Endothelial cell of hepatic sinusoid (primary cell): ENCODE results near the gene CBLIF.
"Not testable (repeated sequence)": the region's sequence is repeated elsewhere in the genome, so short reads cannot be mapped to it uniquely, and the experiment has no call there.

Experiments
- in situ Hi-C: cut with HindIII; loops from 2 replicates; pipeline ENCODE4 v1.10.0; 2017; ENCODE audit warnings: low sequenced_read_pairs

CBLIF gene

GRCh38 chr11:59845399-59845798, at the start of gene CBLIF:
Gene CBLIF (minus strand): TSS chr11:59845499. CDS start chr11:59845453, 46 bp downstream.
- in situ Hi-C loops, result no loop called here

GRCh38 chr11:59894616-59895015, 49.3 kb upstream of the CBLIF start:
- in situ Hi-C loops, result loop anchor here (5.0 kb wide), 1 partner anchor 67 kb away; no protein-coding TSS in a partner anchor

- in situ Hi-C loops, result no loop called here
Measured at GRCh38 chr11:59891781-59892181, 46.5 kb upstream of the CBLIF start.

DNA sequence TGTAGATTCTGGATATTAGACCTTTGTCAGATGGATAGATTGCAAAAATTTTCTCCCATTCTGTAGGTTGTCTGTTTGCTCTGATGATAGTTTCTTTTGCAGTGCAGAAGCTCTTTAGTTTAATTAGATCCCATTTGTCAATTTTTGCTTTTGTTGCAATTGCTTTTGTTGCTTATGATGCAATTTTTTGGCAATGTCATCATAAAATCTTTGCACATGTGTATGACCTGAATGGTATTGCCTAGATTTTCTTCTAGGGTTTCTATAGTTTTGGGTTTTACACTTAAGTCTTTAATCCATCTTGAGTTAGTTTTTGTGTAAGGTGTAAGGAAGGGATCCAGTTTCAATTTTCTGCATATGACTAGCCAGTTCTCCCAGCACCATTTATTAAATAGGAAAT, 41.9 kb upstream of the CBLIF start:
- in situ Hi-C loops, result not testable (repeated sequence)

- in situ Hi-C loops, result no loop called here
Measured at GRCh38 chr11:59883597-59883996, 38.3 kb upstream of the CBLIF start.

DNA sequence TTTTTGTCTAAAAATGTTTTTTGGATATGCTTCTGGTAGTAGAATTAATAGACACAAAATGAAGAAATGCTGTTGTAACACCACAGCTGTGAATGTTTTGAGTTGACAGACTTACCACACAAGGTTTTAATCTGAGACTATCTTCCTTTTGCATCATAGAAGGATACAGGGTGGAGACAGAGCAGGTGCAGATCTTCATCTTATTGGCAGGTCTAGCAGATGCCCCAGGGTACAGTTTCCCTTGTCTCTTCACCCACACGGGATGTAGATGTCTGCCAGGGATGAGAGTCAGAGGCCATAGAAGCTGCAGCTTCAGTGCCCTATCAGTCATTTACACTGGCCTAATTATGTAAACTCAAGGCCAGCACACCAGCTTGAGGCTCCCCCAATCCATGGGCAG, 34.3 kb upstream of the CBLIF start:
- in situ Hi-C loops, result no loop called here

GRCh38 chr11:59878575-59878974, 33.3 kb upstream of the CBLIF start, which contains the start of gene OOSP3:
Gene OOSP3 (plus strand): TSS chr11:59878782. CDS start chr11:59878809, 27 bp downstream.
- in situ Hi-C loops, result no loop called here

DNA sequence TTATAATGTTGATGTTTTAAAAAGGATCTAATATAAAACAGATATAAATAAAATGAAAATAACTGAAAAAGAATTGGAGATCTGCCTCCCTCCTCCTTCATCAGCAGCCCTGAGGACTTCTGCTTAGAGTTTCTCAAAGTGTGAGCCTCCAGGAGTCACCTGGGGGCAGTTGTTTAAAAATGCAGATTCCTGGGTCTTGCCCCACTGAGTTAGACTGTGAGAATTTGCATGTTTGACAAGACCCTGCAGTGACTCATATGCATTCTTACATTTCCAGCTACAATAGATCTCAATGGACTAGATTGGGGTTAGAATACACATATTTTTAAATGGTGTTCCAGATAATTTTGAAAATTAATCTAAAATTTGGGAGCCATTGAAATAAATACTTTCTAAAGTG, 32.5 kb upstream of the CBLIF start:
- in situ Hi-C loops, result no loop called here

GRCh38 chr11:59877325-59877724, 32.0 kb upstream of the CBLIF start:
- in situ Hi-C loops, result no loop called here

GRCh38 chr11:59875856-59876519, 30.7 kb upstream of the CBLIF start:
- in situ Hi-C loops, result no loop called here

DNA sequence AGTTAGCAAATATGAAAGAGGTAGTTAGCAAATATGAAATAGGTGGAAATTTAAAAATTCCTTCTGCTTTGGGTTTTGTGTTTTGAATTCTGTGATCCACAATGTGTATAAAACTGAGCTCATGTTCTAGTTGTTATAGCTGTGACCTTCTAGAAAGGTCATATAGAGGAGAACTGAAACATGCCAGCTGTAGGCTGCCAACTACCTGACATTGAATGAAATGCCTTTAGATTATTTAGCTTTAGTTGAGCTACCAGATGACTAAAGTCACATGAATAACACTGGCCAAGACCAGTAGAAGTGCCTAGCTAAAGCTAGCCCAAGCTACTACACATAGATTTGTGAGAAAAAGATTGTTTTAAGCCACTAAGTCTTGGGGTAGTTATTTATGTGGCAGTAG, 26.8 kb upstream of the CBLIF start:
- in situ Hi-C loops, result no loop called here

DNA sequence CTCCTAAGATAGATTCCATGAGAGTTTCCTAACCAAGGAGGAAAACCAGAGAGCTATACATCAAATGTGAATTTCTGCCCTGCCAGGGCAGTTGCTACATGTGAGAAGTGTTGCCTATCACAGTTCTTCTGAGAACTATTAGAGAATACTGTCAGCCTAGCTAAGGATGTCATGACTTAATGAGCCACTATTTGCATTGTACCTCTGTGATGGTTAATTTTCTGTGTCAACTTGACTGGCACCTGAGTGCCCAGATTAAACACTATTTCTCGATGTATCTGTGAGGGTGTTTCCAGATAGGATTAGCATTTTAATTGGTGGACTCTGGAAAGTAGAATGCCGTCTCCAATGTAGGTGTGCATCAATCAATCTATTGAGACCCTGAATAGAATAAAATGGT, 22.6 kb upstream of the CBLIF start:
- in situ Hi-C loops, result no loop called here

- in situ Hi-C loops, result no loop called here
Measured at GRCh38 chr11:59866836-59867235, 21.5 kb upstream of the CBLIF start.

- in situ Hi-C loops, result no loop called here
Measured at GRCh38 chr11:59866397-59866796, 21.1 kb upstream of the CBLIF start, which contains the start of gene TCN1. Gene TCN1 (minus strand): TSS chr11:59866487. CDS start chr11:59866470, 17 bp downstream.

- in situ Hi-C loops, result no loop called here
Measured at GRCh38 chr11:59865031-59865430, 19.7 kb upstream of the CBLIF start.

DNA sequence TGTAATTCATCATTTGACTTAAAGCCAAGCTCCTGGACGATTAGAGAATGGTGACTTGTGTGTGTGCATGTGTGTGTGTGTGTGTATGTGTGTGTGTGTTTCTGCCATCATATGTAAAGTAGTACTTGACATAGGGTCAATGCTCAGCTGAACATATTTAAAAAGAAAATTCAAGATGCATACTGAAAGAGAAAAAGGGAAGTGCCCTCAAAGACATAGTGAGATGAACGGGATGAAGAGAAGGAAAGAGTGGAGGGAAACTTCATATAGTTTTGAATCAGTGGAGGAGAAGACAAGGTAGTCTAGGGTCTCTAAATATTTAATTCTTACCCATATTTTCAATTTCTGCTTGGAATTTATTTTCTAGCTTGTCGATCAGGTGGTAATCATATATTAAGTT, 17.0 kb upstream of the CBLIF start:
- in situ Hi-C loops, result no loop called here

GRCh38 chr11:59859673-59860072, 14.4 kb upstream of the CBLIF start:
- in situ Hi-C loops, result no loop called here

- in situ Hi-C loops, result no loop called here
Measured at GRCh38 chr11:59857439-59858434, 12.4 kb upstream of the CBLIF start.

DNA sequence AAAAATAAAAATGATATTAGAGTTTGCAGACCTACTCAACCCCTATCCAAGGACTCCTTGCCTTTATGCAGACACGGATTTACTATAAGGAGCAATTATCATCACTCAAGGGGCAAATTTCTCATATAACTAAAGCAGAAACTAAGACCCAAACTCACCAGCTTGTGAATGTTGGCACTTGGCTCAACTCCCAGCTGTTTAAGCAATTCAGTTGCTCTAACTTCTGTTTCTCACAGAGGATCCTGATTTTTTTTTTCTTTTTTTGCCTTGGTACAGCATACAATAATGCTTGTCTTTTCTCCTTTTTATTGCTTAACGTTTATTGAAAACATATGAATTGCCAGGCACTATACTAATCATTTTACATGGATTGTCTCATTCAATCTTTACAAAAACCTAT, 9.6 kb upstream of the CBLIF start:
- in situ Hi-C loops, result no loop called here

DNA sequence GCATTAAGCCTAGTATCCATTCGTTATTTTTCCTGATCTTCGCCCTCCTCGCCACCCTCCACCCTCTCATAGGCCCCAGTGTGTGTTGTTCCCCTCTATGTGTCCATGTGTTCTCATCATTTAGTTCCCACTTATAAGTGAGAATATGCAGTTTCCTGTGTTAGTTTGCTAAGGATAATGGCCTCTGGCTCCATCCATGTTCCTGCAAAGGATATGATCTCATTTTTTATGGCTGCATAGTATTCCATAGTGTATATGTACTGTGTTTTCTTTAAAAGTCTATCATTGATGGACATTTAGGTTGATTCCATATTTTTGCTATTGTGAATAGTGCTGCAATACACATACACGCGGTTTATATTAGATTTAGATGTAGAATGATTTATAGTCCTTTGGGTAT, 6.1 kb upstream of the CBLIF start:
- in situ Hi-C loops, result not testable (repeated sequence)

DNA sequence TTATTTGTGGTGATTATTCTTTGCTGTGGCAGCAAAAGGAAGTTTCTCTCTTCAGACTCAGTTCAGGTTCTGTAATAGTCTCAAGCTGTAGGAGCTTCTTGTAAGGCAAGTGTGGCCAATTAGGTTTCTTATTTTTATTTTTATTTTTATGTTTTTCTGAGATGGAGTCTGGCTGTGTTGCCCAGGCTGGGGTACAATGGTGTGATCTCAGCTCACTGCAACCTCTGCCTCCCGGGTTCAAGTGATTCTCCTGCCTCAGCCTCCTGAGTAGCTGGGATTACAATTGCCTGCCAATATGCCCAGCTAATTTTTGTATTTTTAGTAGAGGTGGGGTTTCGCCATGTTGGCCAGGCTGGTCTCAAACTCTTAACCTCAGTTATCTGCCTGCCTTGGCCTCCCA, 4.3 kb upstream of the CBLIF start:
- in situ Hi-C loops, result not testable (repeated sequence)

DNA sequence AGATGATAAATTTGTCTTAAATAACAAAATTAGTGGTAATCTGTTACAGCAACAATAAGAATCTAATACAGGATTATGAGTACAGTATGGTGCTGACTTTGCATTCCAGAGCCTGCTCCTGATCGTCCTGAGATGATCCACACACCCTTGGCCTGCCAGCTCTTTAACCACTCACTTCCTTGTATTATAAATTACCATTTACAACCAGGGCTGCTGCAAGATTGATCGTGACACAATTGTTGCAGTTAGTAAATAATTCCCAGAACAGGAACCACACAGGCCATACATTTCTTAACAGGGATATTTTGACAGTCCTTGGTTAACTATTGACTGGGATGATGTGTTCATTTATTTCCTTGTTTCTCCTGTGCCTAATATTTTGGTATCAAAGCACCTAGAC, 3.8 kb upstream of the CBLIF start:
- in situ Hi-C loops, result no loop called here
